Measurements from ENCODE around the gene TMEM8B.
"Not testable (repeated sequence)": the region's sequence is repeated elsewhere in the genome, so short reads cannot be mapped to it uniquely, and the experiment has no call there.

TMEM8B gene

GRCh38 chr9:35908504-35909125 is 79.6 kb downstream of the TMEM8B start:
- no peak for DNase-seq (ENCODE audit: low read depth)

DNA sequence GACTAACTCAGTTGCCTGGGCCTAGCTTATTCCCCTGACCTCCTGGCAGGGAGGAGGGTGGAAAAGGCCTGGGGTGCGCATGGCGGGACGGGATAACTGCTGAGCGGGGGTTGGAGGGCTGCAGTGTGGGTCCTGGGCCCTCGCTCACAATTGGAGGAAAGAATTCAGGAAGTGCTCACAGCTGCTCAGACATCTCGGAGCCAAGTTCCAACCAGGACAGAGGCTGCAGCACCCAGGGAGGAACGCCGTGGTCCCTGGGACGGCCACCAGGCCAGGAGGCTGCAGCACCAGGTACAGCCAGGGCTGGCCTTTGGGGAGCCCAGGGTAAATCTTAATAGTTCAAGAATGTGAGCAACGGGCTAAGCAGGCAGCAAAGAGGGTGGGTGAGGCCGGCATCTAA is 80.2 kb downstream of the TMEM8B start, which contains the start of gene SPAAR:
Gene SPAAR (plus strand): TSS at position 217 of the 400 bp plus-strand sequence. CDS start 974 bp downstream, outside the sequence.
- no peak for DNase-seq (ENCODE audit: low read depth)

- DNase-seq (ENCODE audit: low read depth), result no peak
Observed at GRCh38 chr9:35909687-35910612, 80.9 kb downstream of the TMEM8B start.

DNA sequence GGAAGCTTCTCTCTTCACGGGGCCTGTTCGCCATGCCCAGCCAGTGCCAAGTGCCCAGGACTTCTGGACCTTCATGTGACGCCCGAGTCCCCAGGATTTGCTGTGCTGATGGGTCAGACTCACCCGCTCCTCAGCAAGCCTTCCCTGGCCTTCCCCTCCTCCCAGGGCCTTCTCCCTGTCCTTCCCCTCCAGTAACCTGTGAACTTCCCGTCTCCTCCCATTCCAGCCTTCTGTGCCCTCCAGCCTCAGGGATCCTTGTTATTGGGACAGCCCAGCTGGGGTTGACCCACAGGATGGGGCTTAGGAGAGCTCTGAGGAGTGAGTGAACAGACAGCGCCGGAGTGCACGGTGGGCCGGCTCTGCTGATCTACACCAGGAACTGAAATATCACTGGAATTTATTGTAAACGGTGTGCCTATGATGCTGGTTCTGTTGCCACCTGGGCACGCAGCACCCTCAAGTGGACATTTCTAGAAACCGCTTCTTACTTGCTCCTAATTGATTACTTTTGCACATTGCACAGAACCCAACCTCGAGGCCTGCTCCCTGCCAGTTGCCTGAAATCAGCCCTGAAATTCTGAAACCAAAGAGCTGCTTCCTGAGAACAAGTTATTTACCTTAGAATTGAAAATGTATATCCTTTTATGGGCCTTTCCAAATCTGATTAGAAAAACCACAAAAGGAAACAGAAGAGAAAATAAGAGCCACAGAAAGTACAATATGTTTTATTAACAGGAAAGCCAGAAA is 81.8 kb downstream of the TMEM8B start:
- peak; percentile 26 for DNase-seq (ENCODE audit: low read depth)

DNA sequence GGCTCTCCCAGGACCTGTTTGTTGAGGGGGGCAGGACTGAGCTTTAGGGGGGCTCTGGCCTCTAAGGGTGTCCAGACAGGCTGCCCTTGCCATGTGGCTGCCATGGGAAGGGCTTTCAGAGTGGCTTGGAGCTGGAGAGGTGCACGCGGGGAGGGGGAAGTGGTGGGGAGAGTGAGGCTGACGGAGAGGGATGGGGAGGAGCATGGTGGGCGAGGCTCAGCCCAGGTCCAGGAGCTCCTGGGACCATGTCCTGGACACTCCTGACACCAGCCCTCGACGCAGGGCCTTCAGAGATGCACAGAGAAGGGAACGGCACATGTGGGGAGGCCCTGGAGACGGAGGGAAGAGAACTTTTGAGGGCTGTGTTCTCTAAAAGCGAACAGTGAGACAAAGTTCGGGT is 82.7 kb downstream of the TMEM8B start:
- DNase-seq (ENCODE audit: low read depth), result no peak

GRCh38 chr9:35912791-35913400 is 83.9 kb downstream of the TMEM8B start:
- DNase-seq (ENCODE audit: low read depth), result no peak

- not testable (repeated sequence) for DNase-seq (ENCODE audit: low read depth)
Observed at GRCh38 chr9:35913429-35913828, 84.4 kb downstream of the TMEM8B start.

- no peak for DNase-seq (ENCODE audit: low read depth)
Observed at GRCh38 chr9:35914301-35914807, 85.3 kb downstream of the TMEM8B start.

Measured in activated T-cell treated with anti-CD3 and anti-CD28 coated beads for 24 hours (primary cell).